ENCODE measurements around the gene C9orf152. TPM values are rescaled to one million over a fixed set of nuclear protein-coding genes. Genes with fewer than 3 reads are reported as not detected.

Gene C9orf152
- total RNA-seq, 2 experiments from 2014 or later: not detected

DNA sequence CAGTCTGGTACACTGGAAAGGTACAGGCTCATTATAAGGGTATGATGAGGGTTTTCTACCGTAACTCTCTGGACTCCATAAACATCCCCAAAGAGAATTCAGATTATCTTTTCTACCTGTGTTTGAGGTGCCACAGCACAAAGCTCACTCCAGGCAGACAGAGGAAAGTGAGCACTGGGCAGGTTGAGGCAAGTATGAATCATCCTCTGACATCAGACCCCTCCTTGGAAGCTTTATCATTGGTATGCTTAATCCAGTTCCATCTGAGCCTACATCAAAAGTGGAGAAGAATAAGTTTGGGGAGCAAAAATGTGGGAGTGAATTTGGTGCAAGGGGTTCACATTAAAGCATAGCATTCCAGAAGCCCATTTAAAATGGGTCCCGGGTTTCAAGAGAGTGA lies 21.7 kb downstream of the C9orf152 start:
- no peaks in the 10 kb centered on the region for H3K36me3 Mint-ChIP-seq (ENCODE audit: low read depth)
- peaks cover 8% of the 10 kb centered on the region for H3K27me3 Mint-ChIP-seq
- H3K4me1 Mint-ChIP-seq: peaks cover 2% of the 10 kb centered on the region
- no peak overlapping the region for H3K4me3 Mint-ChIP-seq
- no peak overlapping the region for H3K27ac Mint-ChIP-seq
- POLR2A ChIA-PET: no interaction called here
- DNase-seq: no peak
- H3K9me3 Mint-ChIP-seq: no peaks in the 10 kb centered on the region
- CTCF ChIA-PET: interaction anchor here (0.5 to 3.5 kb wide), 4 partner anchors 31 to 480 kb away, joined by 3 to 41 read pairs (median 4); no protein-coding TSS in a partner anchor

DNA sequence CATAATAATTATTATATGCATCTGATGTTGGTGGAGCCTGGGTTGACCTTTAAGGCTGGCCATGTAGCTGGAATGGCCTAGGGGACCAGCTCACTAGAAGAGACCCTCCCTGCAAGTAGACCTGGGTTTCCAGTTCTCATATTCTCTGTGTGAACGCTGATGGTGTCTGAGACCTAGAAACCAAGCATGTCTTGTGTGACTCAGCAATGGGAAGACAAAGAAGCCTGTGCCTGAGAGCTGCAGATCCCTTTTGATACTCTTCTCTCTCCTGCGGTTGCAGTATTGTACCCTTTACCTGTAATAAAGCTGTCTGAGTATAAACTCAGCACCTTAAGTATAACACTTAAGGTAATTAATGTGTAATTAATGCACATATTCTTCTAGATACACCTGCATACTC lies 22.2 kb downstream of the C9orf152 start:
- DNase-seq: no peak
- H3K36me3 Mint-ChIP-seq (ENCODE audit: low read depth): no peaks in the 10 kb centered on the region
- peaks cover 4% of the 10 kb centered on the region for H3K9me3 Mint-ChIP-seq
- CTCF ChIA-PET: interaction anchor here (2.0 to 3.5 kb wide), 2 partner anchors 32 to 437 kb away, joined by 5 to 41 read pairs; no protein-coding TSS in a partner anchor
- no peak overlapping the region for H3K4me3 Mint-ChIP-seq
- H3K27me3 Mint-ChIP-seq: peaks cover 8% of the 10 kb centered on the region
- H3K4me1 Mint-ChIP-seq: peaks cover 4% of the 10 kb centered on the region
- H3K27ac Mint-ChIP-seq: no peak overlapping the region
- POLR2A ChIA-PET: no interaction called here

DNA sequence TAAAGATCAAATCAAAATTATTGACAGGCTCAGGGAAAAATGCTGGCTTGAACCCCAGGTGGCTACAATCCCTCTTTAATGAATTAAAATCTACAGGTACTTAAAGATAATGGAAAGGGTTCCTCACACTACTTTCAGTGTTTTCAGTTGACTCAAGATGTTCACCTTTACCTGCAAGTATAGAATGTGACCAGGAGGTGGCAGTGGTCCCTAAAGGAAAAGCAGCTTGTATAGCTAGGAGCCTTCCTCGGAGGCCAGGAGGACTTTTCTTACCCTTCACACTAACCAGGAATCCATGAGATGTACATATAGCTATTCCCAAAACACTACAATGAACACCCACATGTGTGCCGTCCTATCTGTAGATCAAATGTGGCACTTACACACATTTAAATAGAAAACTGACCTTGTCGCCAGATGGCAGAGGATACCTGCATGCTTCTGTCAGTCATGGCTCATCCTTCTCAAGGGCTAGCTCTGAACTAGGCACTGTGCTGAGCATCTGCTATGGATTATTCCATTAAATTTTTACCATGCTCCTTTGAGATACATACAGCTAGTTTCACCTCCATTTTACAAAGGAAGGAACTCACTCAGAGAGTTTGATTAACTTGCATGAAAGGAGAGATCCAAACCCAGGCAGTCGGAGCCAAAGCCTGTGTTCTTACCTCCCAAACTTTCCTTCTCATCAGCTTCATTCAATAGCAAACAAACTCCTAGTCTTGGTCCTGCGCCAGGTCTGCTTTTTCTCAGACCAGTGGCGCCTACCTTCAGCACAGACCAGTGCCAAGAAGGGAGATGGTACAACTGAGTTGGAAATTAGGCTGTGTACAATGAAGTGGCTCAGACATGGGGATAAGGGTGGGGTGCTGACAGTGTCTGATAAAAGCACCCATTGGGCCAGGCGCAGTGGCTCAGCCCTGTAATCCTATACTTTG lies 24.5 kb downstream of the C9orf152 start:
- peak; percentile 66 for DNase-seq
- H3K36me3 Mint-ChIP-seq (ENCODE audit: low read depth): no peaks in the 10 kb centered on the region
- H3K4me3 Mint-ChIP-seq: no peak overlapping the region
- CTCF ChIA-PET: interaction anchor here (0.7 to 3.5 kb wide), 28 partner anchors 10 to 440 kb away, joined by 3 to 41 read pairs (median 4); partner anchors contain the start of genes C9orf152 and TXN
- H3K9me3 Mint-ChIP-seq: peaks cover 8% of the 10 kb centered on the region
- H3K27me3 Mint-ChIP-seq: peaks cover 8% of the 10 kb centered on the region
- H3K4me1 Mint-ChIP-seq: peaks cover 10% of the 10 kb centered on the region
- H3K27ac Mint-ChIP-seq: no peak overlapping the region
- POLR2A ChIA-PET: no interaction called here

DNA sequence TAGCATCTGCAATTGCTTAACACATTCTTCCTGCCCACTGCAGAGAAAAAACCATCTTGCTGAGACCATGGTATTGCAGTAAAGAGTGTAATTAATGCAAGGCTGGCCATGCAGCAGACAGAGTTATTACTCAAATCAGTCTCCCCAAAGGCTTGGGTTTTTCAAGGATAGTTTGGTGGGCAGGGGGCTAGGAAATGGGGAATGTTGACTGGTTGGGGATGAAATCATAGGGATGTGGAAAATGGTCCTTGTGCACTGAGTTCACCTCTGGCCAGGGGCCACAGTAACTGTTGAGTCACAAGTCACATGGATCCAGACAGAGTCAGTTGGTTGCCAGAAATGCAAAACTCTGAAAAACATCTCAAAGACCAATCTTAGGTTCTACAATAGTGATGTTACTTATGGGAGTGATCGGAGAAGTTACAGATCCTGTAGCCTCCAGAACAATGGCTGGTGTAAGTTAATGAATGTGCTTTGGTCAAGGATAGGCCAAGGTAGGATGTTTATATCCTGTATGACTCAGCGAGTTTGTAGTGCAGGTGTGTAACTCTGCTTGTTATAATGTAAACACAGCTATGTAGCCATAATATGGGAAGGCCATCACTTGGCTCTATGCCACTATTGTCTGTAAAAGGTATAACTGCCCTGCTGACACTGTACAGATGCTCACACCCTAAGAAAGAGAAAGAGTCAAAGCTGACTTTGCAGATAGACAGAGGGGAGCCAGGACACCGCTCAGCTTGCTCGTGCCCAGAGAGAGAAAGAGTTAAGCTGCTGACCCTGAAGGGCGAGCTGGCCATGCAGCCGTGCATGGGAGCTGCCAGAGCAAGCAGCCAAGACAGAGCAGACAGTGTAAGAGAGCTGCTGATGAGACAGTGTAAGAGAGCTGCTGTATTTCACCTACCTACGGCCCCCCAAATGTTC lies 27.2 kb downstream of the C9orf152 start:
- peaks cover 3% of the 10 kb centered on the region for H3K27me3 Mint-ChIP-seq
- H3K27ac Mint-ChIP-seq: no peak overlapping the region
- ChIA-PET POLR2A (interaction anchor here (1.6 kb wide), 1 partner anchor 77 kb away, joined by 6 read pairs; no protein-coding TSS in a partner anchor), CTCF (interaction anchor here (1.4 to 1.7 kb wide), 3 partner anchors 32 to 39 kb away, joined by 4 to 5 read pairs (median 5); no protein-coding TSS in a partner anchor)
- H3K9me3 Mint-ChIP-seq: peaks cover 8% of the 10 kb centered on the region
- H3K4me3 Mint-ChIP-seq: no peak overlapping the region
- H3K36me3 Mint-ChIP-seq (ENCODE audit: low read depth): no peaks in the 10 kb centered on the region
- no peak for DNase-seq
- H3K4me1 Mint-ChIP-seq: peaks cover 12% of the 10 kb centered on the region

DNA sequence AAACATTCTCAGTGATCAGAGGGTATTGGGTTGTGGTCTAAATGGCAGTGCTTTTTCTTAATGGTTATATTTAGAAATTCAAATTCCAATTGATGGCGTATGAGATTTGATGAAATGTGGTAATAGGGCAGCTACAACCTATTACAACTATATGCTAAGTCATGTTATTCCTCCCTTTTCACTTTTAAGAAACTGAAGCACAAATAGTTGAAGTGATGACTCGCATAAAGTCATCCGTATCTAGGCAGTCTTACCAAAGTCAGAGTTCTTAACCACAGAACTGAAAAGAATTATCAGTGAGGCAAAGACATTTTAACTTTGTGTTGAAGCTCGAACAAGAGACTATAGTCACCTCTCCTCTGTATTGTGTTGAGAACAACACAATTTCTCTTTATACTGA lies 28.2 kb downstream of the C9orf152 start:
- Mint-ChIP-seq H3K9me3 (peaks cover 8% of the 10 kb centered on the region), H3K36me3 (ENCODE audit: low read depth) (no peaks in the 10 kb centered on the region), H3K27ac (no peak overlapping the region), H3K4me1 (peaks cover 12% of the 10 kb centered on the region), H3K27me3 (peaks cover 2% of the 10 kb centered on the region), H3K4me3 (no peak overlapping the region)
- POLR2A ChIA-PET: interaction anchor here (1.6 kb wide), 1 partner anchor 78 kb away, joined by 6 read pairs; no protein-coding TSS in a partner anchor
- no peak for DNase-seq
- CTCF ChIA-PET: interaction anchor here (0.5 to 1.3 kb wide), 4 partner anchors 22 to 273 kb away, joined by 3 read pairs; no protein-coding TSS in a partner anchor

DNA sequence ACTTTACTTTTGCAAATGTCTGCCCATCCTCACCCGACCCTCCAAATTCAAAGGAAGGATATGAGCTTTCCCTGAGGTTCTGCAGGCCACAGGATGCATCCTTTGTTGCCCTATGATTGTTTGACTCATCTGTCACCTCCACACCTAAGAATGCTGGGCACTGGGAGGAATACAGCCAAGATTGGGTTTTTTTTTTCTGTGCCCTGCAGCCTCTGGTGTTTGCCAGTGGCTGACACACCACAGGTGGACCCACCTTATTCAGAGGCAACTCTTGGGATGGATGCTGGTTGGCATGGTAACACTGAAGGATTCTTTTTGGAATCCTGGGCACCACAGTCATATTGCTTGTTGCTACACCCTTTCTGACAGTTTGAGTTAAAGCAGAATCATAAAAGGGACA lies 29.7 kb downstream of the C9orf152 start:
- CTCF ChIA-PET: interaction anchor here (0.9 kb wide), 1 partner anchor 10 kb away, joined by 3 read pairs; no protein-coding TSS in a partner anchor
- Mint-ChIP-seq H3K27me3 (peaks cover 2% of the 10 kb centered on the region), H3K4me3 (no peak overlapping the region), H3K36me3 (ENCODE audit: low read depth) (peaks cover 4% of the 10 kb centered on the region), H3K4me1 (peaks cover 16% of the 10 kb centered on the region), H3K27ac (no peak overlapping the region), H3K9me3 (peaks cover 8% of the 10 kb centered on the region)
- DNase-seq: no peak
- POLR2A ChIA-PET: no interaction called here

DNA sequence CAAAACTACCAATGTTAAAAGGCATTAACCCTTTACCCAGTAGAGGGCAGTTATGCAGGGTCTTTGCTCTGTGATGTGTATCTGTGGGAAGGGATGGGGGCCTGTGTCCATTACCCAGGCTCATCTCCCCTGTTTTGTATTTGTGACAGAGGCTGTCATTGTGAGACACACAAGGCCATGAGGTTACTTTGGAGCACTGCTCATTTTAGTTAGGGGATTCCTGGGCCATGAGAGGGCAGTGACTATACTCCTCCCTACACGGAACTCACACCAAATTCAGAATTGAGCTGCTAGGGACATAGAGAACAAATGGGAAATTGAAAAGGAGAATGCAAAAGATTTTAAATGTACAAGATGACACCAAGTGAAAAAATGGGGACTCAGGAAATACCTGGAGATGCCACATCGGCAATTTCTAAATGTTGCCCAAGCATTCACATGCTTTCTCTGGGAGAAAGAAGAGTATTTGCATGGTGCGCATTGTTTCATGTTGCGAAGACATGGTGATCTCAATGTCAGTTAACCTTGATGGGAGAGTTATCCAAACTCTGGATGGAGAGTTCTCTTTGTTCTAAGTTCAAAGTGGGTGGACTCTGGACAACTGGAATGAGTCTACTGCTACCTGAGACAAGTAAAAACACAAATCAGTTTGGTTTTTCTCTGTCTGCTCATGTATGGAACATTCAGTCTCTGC lies 32.5 kb downstream of the C9orf152 start:
- no peak overlapping the region for H3K27ac Mint-ChIP-seq
- CTCF ChIA-PET: no interaction called here

DNA sequence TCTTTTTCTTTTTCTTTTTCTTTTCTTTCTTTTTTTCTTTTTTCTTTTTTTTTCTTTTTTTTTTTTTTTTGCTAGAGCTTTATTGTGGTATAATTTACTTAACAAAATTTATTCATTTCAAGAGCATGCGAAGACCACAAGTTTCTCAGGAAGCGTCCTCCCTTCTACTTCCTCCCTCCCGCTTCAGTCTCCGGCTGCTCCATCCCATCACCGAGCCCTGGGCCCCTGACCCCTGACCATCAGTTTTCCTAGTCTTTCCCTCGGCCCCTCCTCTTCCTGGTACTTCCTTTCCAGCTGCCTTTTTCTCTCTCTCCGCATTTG lies 34.7 kb downstream of the C9orf152 start:
- no peak overlapping the region for H3K27ac Mint-ChIP-seq
- no peak for DNase-seq
- H3K36me3 Mint-ChIP-seq (ENCODE audit: low read depth): peaks cover 45% of the 10 kb centered on the region
- peaks cover 23% of the 10 kb centered on the region for H3K4me1 Mint-ChIP-seq
- CTCF ChIA-PET: interaction anchor here (0.7 to 2.2 kb wide), 4 partner anchors 10 to 270 kb away, joined by 3 to 8 read pairs (median 4); no protein-coding TSS in a partner anchor
- no peak overlapping the region for H3K4me3 Mint-ChIP-seq
- POLR2A ChIA-PET: interaction anchor here (0.9 to 1.3 kb wide), 3 partner anchors 16 to 83 kb away, joined by 3 to 4 read pairs (median 4); partner anchors contain the start of gene TXN
- H3K9me3 Mint-ChIP-seq: no peaks in the 10 kb centered on the region
- peaks cover 2% of the 10 kb centered on the region for H3K27me3 Mint-ChIP-seq

More for the DNA sequence above, 32.5 kb downstream of the C9orf152 start:
- Mint-ChIP-seq H3K27me3 (peaks cover 2% of the 10 kb centered on the region), H3K9me3 (peaks cover under 1% of the 10 kb centered on the region), H3K4me1 (peaks cover 26% of the 10 kb centered on the region), H3K36me3 (ENCODE audit: low read depth) (peaks cover 25% of the 10 kb centered on the region), H3K4me3 (no peak overlapping the region)
- POLR2A ChIA-PET: no interaction called here
- DNase-seq: no peak

DNA sequence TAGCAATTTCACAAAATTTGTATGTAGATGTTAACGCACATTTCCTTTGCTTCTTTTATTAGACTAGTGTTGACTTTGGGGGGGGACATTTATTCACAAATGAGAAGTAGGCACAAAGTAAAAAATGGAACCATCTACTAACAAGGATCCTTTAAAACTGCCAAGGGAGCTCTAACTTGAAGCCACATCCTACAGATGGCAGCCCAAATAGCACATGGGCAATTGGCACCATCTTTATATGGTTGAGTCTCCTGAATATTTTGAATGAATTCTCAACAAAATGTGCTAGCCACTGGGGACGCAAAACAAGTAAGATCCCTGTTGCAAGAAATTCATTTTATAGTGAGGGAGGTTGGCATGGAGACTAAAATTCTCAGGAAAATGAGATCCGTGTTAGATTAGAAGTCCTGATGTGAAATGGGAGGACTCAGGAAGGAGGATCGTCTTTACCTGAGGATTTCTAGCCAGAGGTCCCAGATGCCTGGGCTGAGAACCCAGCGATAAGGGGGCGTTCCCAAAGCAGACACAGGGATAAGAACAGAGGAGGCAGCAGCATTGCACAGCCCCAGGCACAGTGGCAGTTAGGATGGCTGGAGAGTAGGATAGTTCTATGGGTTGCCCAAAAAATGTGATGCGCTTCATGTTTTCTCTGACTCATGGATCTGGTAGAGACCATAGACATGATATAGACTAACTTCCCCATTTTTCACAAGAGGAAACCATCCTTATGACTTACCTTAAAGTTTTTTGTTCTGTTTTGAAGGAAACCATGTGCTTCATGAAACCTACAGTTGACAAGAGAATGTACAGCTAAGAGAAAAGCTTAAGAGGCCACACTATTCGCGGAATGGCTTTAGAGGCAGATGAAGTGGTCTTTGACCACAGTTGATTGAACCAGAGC lies 37.4 kb downstream of the C9orf152 start:
- Mint-ChIP-seq H3K36me3 (ENCODE audit: low read depth) (peaks cover 66% of the 10 kb centered on the region), H3K9me3 (no peaks in the 10 kb centered on the region), H3K4me3 (no peak overlapping the region), H3K27ac (no peak overlapping the region), H3K4me1 (peaks cover 23% of the 10 kb centered on the region), H3K27me3 (no peaks in the 10 kb centered on the region)
- DNase-seq: no peak
- CTCF ChIA-PET: no interaction called here
- POLR2A ChIA-PET: interaction anchor here (0.7 to 1.0 kb wide), 2 partner anchors 8 to 10 kb away, joined by 3 read pairs; no protein-coding TSS in a partner anchor

DNA sequence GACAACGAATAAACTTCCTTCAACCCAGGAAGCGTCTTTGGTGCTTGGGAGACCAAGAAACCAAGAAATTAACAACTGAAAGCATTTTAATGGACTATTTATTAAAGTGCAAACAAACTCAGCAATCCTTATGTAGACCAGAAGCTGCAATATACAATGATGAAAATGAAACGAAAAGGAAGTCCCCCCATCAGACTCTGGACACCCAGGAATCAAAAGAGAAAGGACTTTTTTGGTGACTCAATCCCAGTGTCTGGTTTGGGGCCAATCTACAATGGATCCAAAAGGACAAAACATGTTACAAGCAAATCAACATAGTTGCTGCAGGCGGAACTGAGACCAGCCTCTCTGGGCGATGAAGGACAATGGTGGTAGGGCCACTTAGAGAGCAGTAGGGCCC lies 39.5 kb downstream of the C9orf152 start:
- H3K4me1 Mint-ChIP-seq: peaks cover 25% of the 10 kb centered on the region
- POLR2A ChIA-PET: no interaction called here
- no peak for DNase-seq
- peaks cover 77% of the 10 kb centered on the region for H3K36me3 Mint-ChIP-seq (ENCODE audit: low read depth)
- H3K9me3 Mint-ChIP-seq: no peaks in the 10 kb centered on the region
- H3K27ac Mint-ChIP-seq: no peak overlapping the region
- CTCF ChIA-PET: interaction anchor here (0.8 kb wide), 1 partner anchor 10 kb away, joined by 3 read pairs; no protein-coding TSS in a partner anchor
- H3K4me3 Mint-ChIP-seq: no peak overlapping the region
- H3K27me3 Mint-ChIP-seq: no peaks in the 10 kb centered on the region

DNA sequence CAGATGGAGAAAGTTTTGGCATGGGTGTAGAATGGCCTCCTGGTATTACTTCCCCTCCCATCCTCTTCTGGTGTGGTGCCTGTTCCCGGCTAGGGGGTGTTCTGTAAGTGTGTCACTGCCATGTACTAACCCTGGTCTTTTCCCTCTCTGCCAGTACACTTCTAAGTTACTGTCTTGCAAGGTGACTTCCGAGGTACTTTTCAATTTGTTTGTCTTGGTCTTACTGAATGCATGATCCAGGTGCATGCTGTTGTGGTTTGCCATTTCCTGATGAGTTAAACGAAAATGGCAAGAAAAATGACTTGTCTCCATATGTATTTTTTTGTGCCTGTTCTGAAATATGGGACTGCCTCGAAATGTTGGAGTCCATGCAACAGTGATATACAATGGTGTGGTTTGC lies 46.0 kb downstream of the C9orf152 start:
- Mint-ChIP-seq H3K4me1 (peaks cover 64% of the 10 kb centered on the region), H3K27ac (peak overlapping the region; percentile 71), H3K27me3 (no peaks in the 10 kb centered on the region), H3K4me3 (no peak overlapping the region), H3K9me3 (no peaks in the 10 kb centered on the region), H3K36me3 (ENCODE audit: low read depth) (peaks cover 81% of the 10 kb centered on the region)
- no peak for DNase-seq
- CTCF ChIA-PET: interaction anchor here (1.3 kb wide), 1 partner anchor 8 kb away, joined by 3 read pairs; no protein-coding TSS in a partner anchor
- POLR2A ChIA-PET: interaction anchor here (1.3 kb wide), 1 partner anchor 9 kb away, joined by 3 read pairs; no protein-coding TSS in a partner anchor

All from activated CD4-positive, alpha-beta memory T cell treated with anti-CD3 and anti-CD28 coated beads, Interleukin-2, amount 10 ng/mL, durations not matched to agents 7 days and 5 days (primary cell).